NT2/D1 (cell line): Measurements from ENCODE around the gene KCTD14.
"Not testable (repeated sequence)": the region's sequence is repeated elsewhere in the genome, so short reads cannot be mapped to it uniquely, and the experiment has no call there.

Source experiments
- SUZ12 ChIP-seq: IDR thresholded peaks from 2 replicates; pipeline ENCODE4 v1.6.1; 2011; ENCODE audit not compliant: insufficient read length, insufficient read depth; ENCODE audit errors: extremely low read depth
- YY1 ChIP-seq: IDR thresholded peaks from 2 replicates; pipeline ENCODE4 v1.6.1; 2011; ENCODE audit not compliant: insufficient read length, insufficient read depth

DNA sequence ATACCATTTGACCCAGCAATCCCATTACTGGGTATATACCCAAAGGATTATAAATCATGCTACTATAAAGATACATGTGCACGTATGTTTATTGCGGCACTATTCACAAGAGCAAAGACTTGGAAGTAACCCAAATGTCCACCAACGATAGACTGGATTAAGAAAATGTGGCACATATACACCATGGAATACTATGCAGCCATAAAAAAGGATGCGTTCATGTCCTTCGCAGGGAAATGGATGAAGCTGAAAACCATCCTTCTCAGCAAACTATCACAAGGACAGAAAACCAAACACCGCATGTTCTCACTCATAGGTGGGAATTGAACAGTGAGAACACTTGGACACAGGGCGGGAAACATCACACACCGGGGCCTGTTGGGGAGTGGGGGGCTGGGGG, 36.6 kb downstream of the KCTD14 start:
- TF ChIP-seq SUZ12, YY1: not testable (repeated sequence)
